RWPE2 (cell line): ENCODE results near the gene CRELD1.
"Not testable (repeated sequence)": the region's sequence is repeated elsewhere in the genome, so short reads cannot be mapped to it uniquely, and the experiment has no call there.

ENCODE experiments used
- ATAC-seq: fragments of 200-7000 bp; cut with Tn5 transposase; 3 replicates; pipeline ENCODE4 v1.9.1; 2021; ENCODE audit warnings: low read depth
- DNase-seq: peaks from one replicate; pipeline ENCODE4 v3.0.0-alpha.2; 2020; ENCODE audit warnings: low spot score
- H3K27ac ChIP-seq: fragments of 450-650 bp; 2 replicates; pipeline ENCODE4 v1.5.1; 2017; ENCODE audit warnings: mild to moderate bottlenecking; ENCODE audit not compliant: poor library complexity, severe bottlenecking
- H3K27me3 ChIP-seq: fragments of 250-450 bp; sonication (Bioruptor Pico); 2 replicates; pipeline ENCODE4 v1.5.1; 2021; ENCODE audit warnings: mild to moderate bottlenecking, moderate library complexity; ENCODE audit not compliant: insufficient read depth, poor library complexity, severe bottlenecking
- H3K36me3 ChIP-seq: fragments of 250-450 bp; sonication (Bioruptor Pico); 2 replicates; pipeline ENCODE4 v1.5.1; 2020; ENCODE audit warnings: low read depth, mild to moderate bottlenecking, moderate library complexity
- H3K4me1 ChIP-seq: fragments of 250-450 bp; sonication (Bioruptor Pico); 2 replicates; pipeline ENCODE4 v1.5.1; 2021; ENCODE audit warnings: mild to moderate bottlenecking, moderate library complexity; ENCODE audit not compliant: insufficient read depth, poor library complexity, severe bottlenecking
- H3K4me3 ChIP-seq: fragments of 250-450 bp; sonication (Bioruptor Pico); 2 replicates; pipeline ENCODE4 v1.5.1; 2021; ENCODE audit warnings: mild to moderate bottlenecking, moderate library complexity; ENCODE audit not compliant: severe bottlenecking
- H3K9me3 ChIP-seq: fragments of 250-450 bp; sonication (Bioruptor Pico); 2 replicates; pipeline ENCODE4 v1.5.1; 2021; ENCODE audit warnings: mild to moderate bottlenecking, moderate library complexity; ENCODE audit not compliant: severe bottlenecking
- TF ChIP-seq, protein P1 (sequence below): fragments of 450-650 bp; IDR thresholded peaks from one replicate; pipeline ENCODE4 v1.5.1; 2017; ENCODE audit warnings: mild to moderate bottlenecking, moderate library complexity; ENCODE audit not compliant: poor library complexity, severe bottlenecking

Gene CRELD1

DNA sequence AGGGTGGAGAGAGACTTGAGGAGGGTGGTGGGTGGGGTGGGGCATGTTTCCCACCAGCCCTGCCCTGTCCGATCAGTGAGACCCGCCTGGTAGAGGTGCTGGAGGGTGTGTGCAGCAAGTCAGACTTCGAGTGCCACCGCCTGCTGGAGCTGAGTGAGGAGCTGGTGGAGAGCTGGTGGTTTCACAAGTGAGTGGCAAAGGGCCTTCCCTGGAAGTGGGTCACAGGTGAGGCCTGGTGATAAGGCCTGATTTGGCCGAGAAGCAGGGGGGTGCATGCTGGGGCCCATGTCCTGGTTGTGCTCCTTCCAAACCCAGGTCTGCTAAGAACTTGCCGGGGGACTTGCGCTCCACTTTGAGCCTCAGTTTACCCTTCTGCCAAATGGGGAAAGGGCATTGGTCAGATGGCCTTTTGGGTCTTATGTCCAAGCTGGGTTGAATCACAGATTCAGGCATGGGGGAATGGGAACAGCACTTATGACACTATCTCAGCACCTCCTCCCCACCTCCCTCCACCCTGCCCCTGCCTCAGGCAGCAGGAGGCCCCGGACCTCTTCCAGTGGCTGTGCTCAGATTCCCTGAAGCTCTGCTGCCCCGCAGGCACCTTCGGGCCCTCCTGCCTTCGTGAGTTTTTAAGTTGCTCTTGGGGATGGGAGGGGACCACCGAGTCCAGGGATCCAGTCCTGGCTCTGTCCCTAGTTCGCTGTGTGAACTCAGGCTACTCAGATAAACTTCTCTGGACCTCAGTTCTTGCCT lies 4.0 kb downstream of the CRELD1 start:
- H3K27ac ChIP-seq: no peak overlapping the region
- no peak for ATAC-seq
- H3K4me1 ChIP-seq: peaks cover 11% of the 10 kb centered on the region
- no peak overlapping the region for H3K4me3 ChIP-seq
- no peak for DNase-seq
- TF ChIP-seq, protein P1, sequence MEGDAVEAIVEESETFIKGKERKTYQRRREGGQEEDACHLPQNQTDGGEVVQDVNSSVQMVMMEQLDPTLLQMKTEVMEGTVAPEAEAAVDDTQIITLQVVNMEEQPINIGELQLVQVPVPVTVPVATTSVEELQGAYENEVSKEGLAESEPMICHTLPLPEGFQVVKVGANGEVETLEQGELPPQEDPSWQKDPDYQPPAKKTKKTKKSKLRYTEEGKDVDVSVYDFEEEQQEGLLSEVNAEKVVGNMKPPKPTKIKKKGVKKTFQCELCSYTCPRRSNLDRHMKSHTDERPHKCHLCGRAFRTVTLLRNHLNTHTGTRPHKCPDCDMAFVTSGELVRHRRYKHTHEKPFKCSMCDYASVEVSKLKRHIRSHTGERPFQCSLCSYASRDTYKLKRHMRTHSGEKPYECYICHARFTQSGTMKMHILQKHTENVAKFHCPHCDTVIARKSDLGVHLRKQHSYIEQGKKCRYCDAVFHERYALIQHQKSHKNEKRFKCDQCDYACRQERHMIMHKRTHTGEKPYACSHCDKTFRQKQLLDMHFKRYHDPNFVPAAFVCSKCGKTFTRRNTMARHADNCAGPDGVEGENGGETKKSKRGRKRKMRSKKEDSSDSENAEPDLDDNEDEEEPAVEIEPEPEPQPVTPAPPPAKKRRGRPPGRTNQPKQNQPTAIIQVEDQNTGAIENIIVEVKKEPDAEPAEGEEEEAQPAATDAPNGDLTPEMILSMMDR: no peak
- no peaks in the 10 kb centered on the region for H3K27me3 ChIP-seq
- peaks cover 34% of the 10 kb centered on the region for H3K36me3 ChIP-seq
- H3K9me3 ChIP-seq: no peaks in the 10 kb centered on the region

DNA sequence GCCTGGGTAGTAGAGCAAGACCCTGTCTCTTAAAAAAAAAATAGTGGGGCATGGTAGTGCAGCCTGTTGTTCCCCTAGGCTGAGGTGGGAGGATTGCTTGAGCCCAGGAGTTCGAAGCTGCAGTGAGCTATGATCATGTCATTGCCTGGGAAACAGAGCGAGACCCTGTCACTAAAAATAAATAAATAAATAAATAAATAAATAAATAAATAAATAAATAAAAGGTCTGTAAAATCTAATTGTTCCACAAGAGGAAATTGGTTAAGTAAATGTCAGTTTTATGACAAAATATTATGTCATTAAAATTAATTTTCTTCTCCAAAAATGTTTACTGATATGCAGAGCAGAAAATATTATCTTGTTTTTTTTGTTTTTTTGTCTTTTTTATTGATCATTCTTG lies 5.3 kb downstream of the CRELD1 start:
- peaks cover 34% of the 10 kb centered on the region for H3K36me3 ChIP-seq
- no peaks in the 10 kb centered on the region for H3K27me3 ChIP-seq
- TF ChIP-seq, protein P1: no peak
- no peak overlapping the region for H3K4me3 ChIP-seq
- peaks cover 11% of the 10 kb centered on the region for H3K4me1 ChIP-seq
- ATAC-seq (no peak), DNase-seq (no peak)
- H3K27ac ChIP-seq: no peak overlapping the region
- no peaks in the 10 kb centered on the region for H3K9me3 ChIP-seq

DNA sequence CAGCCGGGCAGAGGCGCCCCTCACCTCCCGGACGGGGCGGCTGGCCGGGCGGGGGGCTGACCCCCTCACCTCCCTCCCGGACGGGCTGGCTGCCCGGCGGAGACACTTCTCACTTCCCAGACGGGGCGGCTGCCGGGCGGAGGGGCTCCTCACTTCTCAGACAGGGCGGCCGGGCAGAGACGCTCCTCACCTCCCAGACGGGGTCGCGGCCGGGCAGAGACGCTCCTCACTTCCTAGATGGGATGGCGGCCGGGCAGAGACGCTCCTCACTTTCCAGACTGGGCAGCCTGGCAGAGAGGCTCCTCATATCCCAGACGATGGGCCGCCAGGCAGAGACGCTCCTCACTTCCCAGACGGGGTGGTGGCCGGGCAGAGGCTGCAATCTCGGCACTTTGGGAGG lies 6.3 kb downstream of the CRELD1 start:
- DNase-seq, H3K4me3 ChIP-seq, ATAC-seq, H3K4me1 ChIP-seq, H3K27ac ChIP-seq, H3K27me3 ChIP-seq, H3K9me3 ChIP-seq: not testable (repeated sequence)
- peaks cover 34% of the 10 kb centered on the region for H3K36me3 ChIP-seq

DNA sequence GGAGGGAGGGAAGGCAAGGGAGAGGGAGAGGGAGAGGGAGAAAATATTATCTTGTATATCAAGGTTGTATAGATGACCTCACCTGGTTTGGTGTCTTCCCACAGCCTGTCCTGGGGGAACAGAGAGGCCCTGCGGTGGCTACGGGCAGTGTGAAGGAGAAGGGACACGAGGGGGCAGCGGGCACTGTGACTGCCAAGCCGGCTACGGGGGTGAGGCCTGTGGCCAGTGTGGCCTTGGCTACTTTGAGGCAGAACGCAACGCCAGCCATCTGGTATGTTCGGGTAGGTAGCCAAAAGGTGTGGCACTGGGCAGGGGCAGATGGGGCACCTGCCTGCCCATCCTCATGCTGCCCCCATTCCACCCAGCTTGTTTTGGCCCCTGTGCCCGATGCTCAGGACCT lies 7.1 kb downstream of the CRELD1 start:
- Histone ChIP-seq H3K9me3 (no peaks in the 10 kb centered on the region), H3K4me1 (peaks cover 5% of the 10 kb centered on the region), H3K27me3 (no peaks in the 10 kb centered on the region), H3K4me3 (no peak overlapping the region), H3K36me3 (peaks cover 28% of the 10 kb centered on the region), H3K27ac (no peak overlapping the region)
- TF ChIP-seq, protein P1: no peak
- DNase-seq (no peak), ATAC-seq (no peak)

DNA sequence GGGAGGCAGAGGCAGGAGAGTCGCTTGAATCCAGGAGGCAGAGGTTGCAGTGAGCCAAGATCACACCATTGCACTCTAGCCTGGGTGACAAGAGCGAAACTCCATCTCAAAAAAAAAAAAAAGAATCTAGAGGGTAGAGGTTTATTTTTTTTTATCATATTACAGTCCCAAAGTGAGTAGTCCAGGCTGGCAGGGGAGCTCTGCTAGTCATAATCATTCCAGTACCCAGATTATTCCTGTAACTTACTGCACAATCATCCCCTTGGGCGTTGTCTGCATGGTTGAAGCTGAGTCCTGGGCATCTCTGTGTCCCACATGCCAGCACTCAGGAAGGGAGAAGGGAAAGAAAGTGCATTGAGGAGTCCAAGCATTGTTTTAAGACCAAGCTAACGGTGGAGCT lies 8.5 kb downstream of the CRELD1 start:
- Histone ChIP-seq H3K36me3 (peaks cover 14% of the 10 kb centered on the region), H3K4me3 (no peak overlapping the region), H3K27ac (no peak overlapping the region), H3K4me1 (no peaks in the 10 kb centered on the region), H3K27me3 (no peaks in the 10 kb centered on the region), H3K9me3 (no peaks in the 10 kb centered on the region)
- TF ChIP-seq, protein P1: no peak
- peak; percentile 18 for DNase-seq
- ATAC-seq: no peak
